ENCODE data around the gene BOD1L1. TPM values are rescaled to one million over a fixed set of nuclear protein-coding genes. Genes with fewer than 3 reads are reported as not detected.
A peak's percentile ranks its signal among the peaks of the same experiment; 100 is the strongest.

Gene BOD1L1
- total RNA-seq, 1 donor from 2014 or later = 37.0 TPM

DNA sequence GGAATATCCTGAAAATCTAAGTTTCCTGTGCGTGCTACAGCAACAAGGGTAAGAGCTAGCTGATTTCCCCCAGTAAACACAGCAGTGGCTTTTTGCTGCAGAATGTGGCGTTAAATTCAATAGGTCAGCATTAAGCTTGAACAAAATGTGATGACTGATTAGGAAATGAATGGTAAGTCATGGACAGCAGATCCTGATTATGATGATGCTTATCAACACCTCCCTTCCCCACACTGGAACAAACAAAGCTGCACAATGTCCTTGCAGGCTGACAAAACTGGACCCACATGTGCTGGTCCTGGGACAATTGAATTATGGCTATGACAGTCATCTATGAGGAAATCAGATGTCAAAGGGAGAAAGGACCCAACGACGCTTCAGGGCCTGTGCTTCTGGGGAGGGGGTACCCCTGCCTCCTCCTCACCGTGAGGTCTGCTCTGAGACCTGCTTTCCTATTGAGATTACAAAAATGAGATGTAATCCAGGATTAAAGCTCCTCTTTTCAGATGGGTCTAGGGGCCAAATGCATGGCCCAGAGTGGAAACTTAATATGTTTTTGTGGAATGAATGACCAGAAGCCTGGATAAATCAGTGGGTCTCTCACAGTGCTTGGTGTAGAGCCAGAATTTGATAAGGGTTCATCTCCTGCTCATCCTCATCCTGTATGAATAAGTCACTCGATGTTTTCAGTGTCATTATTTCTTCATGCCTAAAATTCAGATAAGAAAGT is 32.0 kb upstream of the BOD1L1 start:
- peaks cover 3% of the 10 kb centered on the region for H3K27me3 Mint-ChIP-seq

DNA sequence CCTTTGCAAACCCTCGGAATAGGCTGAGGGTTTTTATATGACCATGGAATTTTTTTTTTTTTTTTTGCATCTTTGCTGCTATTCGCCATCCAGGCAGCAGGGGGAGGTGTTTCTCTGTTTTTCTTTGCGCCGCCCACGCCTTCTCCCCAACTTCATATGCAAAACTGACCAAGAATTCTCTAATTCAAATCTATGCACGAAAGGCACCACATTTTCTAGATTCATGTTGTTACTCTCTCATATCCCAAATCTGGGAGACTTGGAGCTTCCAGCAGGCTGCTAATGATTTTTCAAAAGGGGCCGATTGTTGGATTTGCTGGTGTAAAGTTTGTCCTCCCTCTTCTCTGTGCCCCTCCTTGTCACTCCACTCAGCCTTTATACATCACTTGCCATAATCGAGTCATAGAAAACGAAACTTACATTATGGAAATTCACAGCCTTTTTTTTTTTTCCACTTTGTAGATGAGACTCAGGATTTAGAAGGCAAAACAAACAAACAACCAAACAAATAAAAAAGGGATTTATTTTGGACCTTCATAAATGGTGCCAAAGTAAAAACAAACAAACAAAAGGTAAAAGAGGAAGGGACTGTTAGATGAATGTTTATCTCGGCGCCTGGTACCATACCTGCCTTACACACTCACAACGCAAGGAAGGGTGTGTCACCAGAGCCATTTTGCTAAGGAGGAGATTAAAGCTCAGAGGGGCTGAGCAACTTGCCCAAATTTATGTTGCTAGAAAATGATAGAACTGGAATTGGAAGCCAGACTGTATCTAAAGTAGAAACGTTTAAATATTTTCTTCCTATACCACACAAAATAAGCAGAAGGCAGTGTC is 29.3 kb upstream of the BOD1L1 start:
- no peaks in the 10 kb centered on the region for H3K4me1 Mint-ChIP-seq (ENCODE audit: unreplicated experiment)
- H3K27ac Mint-ChIP-seq = no peak overlapping the region
- TF ChIP-seq, protein P1, sequence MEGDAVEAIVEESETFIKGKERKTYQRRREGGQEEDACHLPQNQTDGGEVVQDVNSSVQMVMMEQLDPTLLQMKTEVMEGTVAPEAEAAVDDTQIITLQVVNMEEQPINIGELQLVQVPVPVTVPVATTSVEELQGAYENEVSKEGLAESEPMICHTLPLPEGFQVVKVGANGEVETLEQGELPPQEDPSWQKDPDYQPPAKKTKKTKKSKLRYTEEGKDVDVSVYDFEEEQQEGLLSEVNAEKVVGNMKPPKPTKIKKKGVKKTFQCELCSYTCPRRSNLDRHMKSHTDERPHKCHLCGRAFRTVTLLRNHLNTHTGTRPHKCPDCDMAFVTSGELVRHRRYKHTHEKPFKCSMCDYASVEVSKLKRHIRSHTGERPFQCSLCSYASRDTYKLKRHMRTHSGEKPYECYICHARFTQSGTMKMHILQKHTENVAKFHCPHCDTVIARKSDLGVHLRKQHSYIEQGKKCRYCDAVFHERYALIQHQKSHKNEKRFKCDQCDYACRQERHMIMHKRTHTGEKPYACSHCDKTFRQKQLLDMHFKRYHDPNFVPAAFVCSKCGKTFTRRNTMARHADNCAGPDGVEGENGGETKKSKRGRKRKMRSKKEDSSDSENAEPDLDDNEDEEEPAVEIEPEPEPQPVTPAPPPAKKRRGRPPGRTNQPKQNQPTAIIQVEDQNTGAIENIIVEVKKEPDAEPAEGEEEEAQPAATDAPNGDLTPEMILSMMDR (conservative IDR thresholded peaks at IDR 0.05) = peak; percentile 86
- peaks cover 6% of the 10 kb centered on the region for H3K27me3 Mint-ChIP-seq
- H3K36me3 Mint-ChIP-seq = no peaks in the 10 kb centered on the region
- no peak for DNase-seq (ENCODE audit: extremely low spot score, unreplicated experiment)
- no peaks in the 10 kb centered on the region for H3K9me3 Mint-ChIP-seq
- H3K4me3 Mint-ChIP-seq = peak overlapping the region; percentile 78

More for the DNA sequence above, 32.0 kb upstream of the BOD1L1 start:
- Mint-ChIP-seq H3K36me3 (no peaks in the 10 kb centered on the region), H3K4me3 (no peak overlapping the region), H3K9me3 (no peaks in the 10 kb centered on the region), H3K4me1 (ENCODE audit: unreplicated experiment) (no peaks in the 10 kb centered on the region), H3K27ac (no peak overlapping the region)
- DNase-seq (ENCODE audit: extremely low spot score, unreplicated experiment) = no peak
- TF ChIP-seq, protein P1 (conservative IDR thresholded peaks at IDR 0.05) = no peak

DNA sequence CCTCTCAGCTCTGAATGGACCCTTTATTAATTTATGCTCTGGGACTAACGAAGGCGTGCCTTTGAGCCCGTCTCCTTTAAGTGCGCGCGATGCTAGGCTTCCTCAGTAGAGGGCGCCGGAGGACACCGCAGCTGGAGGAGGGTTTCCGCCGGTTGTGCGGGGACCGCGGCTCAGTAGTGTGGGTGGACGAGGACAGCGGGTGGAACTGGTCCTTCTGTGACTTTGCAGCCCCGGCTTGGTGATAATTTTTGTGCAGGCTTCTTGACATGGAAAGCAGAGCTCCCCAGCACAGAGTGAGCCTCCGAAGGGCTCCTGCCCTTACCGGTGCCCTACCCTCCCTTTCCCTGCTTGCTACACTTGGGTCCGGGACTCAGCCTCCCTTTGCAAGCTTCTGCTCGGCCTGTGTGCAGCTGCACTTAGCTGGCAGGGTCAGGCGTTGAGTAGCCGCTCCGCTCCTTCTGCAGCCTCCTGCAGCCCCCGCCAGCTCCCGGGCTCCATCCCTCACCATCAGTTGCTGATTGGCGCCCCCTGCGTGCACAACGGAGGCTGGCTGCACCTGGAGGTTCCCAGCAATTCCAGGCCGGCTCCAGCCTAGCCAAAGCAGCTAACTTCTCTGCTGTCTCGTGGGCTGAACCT is 26.8 kb upstream of the BOD1L1 start:
- no peaks in the 10 kb centered on the region for H3K36me3 Mint-ChIP-seq
- no peaks in the 10 kb centered on the region for H3K4me1 Mint-ChIP-seq (ENCODE audit: unreplicated experiment)
- DNase-seq (ENCODE audit: extremely low spot score, unreplicated experiment) = peak; percentile 84
- TF ChIP-seq, protein P1 (conservative IDR thresholded peaks at IDR 0.05) = peak; percentile 88
- peaks cover 16% of the 10 kb centered on the region for H3K27me3 Mint-ChIP-seq
- H3K9me3 Mint-ChIP-seq = no peaks in the 10 kb centered on the region
- H3K4me3 Mint-ChIP-seq = peak overlapping the region; percentile 90
- H3K27ac Mint-ChIP-seq = peak overlapping the region; percentile 36

DNA sequence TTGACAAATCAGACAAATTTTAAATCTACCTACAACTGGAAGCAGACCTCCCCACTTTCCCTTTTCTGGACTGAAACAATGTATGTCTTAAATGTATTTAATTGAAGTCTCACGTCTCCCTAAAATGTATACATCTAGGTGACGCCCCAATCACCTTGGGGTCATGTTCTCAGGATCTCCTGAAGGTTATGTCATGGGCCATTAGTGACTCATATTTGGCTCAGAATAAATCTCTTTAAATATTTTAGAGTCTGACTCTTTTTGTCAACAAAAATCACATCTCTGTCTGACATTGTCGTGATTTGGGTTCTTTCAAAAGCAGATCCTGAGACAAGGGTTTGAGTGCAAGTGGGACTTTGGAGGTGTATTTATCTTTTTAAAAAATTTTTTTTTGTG is 26.2 kb upstream of the BOD1L1 start:
- TF ChIP-seq, protein P1 (conservative IDR thresholded peaks at IDR 0.05) = no peak
- Mint-ChIP-seq H3K9me3 (no peaks in the 10 kb centered on the region), H3K27me3 (peaks cover 17% of the 10 kb centered on the region), H3K4me3 (peak overlapping the region; percentile 90), H3K36me3 (no peaks in the 10 kb centered on the region), H3K27ac (peak overlapping the region; percentile 36), H3K4me1 (ENCODE audit: unreplicated experiment) (no peaks in the 10 kb centered on the region)
- DNase-seq (ENCODE audit: extremely low spot score, unreplicated experiment) = no peak

DNA sequence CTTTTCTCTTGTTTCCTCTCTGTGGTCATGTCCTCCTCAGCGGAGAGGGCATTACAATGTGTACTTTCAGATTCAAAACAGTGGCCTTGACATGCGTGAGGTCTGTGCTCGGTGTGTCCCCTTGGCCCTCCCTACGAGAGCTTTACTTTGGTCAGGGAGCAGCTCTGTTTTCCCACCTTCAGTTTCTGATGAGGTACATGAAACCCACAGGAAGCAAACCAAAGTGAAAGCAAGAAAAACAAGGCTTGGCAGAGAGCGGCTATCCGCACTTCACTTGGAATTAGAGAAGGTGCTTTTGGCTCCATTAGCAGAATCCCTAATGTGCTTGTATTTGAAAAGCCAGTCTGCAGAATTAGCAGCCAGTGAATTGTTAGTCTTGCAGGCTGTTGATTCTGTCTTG is 19.5 kb upstream of the BOD1L1 start:
- Mint-ChIP-seq H3K4me3 (no peak overlapping the region), H3K4me1 (ENCODE audit: unreplicated experiment) (no peaks in the 10 kb centered on the region), H3K36me3 (no peaks in the 10 kb centered on the region), H3K9me3 (no peaks in the 10 kb centered on the region), H3K27me3 (peaks cover 23% of the 10 kb centered on the region), H3K27ac (no peak overlapping the region)
- DNase-seq (ENCODE audit: extremely low spot score, unreplicated experiment) = no peak
- TF ChIP-seq, protein P1 (conservative IDR thresholded peaks at IDR 0.05) = no peak
